ENCODE data around the gene ATP13A5. TPM values are rescaled to one million over a fixed set of nuclear protein-coding genes. Genes with fewer than 3 reads are reported as not detected.

ATP13A5 gene
- total RNA-seq, 2 experiments from 2014 or later, result not detected

GRCh38 chr3:193241716-193242115 lies 136.8 kb downstream of the ATP13A5 start:
- ChIA-PET POLR2A (interaction anchor here (0.6 to 0.7 kb wide), 2 partner anchors 15 to 25 kb away, joined by 3 read pairs; no protein-coding TSS in a partner anchor), CTCF (ENCODE audit: unreplicated experiment) (no interaction called here)
- no peak for TF ChIP-seq EZH2phosphoT487 (IDR thresholded peaks at IDR 0.05; ENCODE audit: borderline replicate concordance, low read depth, low read length)
- no peak for TF ChIP-seq CTCF (conservative IDR thresholded peaks at IDR 0.05; ENCODE audit: low read length)
- Histone ChIP-seq H3K9me3 (ENCODE audit: low read length) (no peaks in the 10 kb centered on the region), H3K4me3 (ENCODE audit: low read depth, low read length, poor library complexity, severe bottlenecking) (no peak overlapping the region), H3K36me3 (ENCODE audit: insufficient read depth, low read length) (no peaks in the 10 kb centered on the region), H4K20me1 (ENCODE audit: insufficient read depth, low read length) (no peaks in the 10 kb centered on the region), H3K27ac (ENCODE audit: low read depth, low read length, poor library complexity, severe bottlenecking) (no peak overlapping the region), H2AFZ (ENCODE audit: low read length) (no peak overlapping the region), H3K4me1 (ENCODE audit: insufficient read depth, low read length, poor library complexity, severe bottlenecking) (no peaks in the 10 kb centered on the region), H3K79me2 (ENCODE audit: insufficient read depth, low read depth, low read length) (no peaks in the 10 kb centered on the region), H3K4me2 (ENCODE audit: low read length) (no peak overlapping the region), H3K9me2 (ENCODE audit: insufficient read depth, low read length) (no peaks in the 10 kb centered on the region)
- DNase-seq (ENCODE audit: low spot score), result no peak
- BruUV-seq (replicated peaks), result no TSS peak
- intact Hi-C loops (cut with micrococcal nuclease; ENCODE audit: unreplicated experiment), result no loop called here

DNA sequence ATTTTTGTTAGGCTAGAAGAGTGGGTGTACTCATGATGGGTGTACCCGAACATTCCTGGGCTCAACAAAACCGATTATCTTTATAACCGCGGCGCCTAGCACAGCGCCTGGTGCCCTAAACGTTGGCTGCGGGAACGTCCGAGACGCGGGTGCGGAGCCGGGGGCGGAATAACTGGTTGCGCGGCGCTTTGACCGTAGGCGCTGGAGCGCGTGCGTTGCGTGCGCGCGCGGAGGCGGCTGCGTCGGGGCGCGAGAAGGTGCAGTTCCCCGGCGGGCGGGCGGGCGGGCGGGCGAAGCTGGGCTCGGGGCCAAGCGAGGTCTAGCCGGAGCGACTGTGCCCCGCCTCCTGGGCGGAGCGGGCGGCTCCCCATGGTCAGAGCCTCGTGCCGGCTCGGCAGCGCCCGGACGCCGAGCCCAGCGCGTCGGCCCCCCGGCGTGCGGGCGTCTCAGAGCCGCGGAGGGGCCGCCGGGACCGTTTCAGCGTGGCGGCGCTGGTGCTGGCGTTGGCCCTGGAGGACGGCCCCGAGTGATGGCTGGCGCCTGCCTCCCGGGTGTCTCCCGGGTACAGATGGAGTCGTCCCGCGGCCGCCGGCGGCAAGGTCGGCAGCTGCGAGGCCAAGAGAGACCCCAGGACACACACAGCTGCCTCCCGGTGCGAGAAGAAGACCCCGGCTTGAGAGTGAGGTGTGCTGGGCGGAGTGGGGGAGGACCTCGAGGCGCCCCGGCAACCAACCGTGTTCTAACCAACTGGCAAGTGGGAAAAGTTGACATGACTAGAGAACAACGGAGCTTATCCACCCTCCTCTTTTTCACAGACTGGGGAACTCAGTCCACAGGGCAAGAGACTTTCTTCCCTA lies 137.5 kb downstream of the ATP13A5 start, which contains the start of gene PLAAT1:
TSS of gene PLAAT1 (plus strand) at position 373 of the 857 bp plus-strand sequence. CDS start 14,429 bp downstream, outside the sequence.
- no TSS peak for BruUV-seq (replicated peaks)

More for the DNA sequence above, 137.5 kb downstream of the ATP13A5 start, which contains the start of gene PLAAT1:
- Histone ChIP-seq H3K27ac (ENCODE audit: low read depth, low read length, poor library complexity, severe bottlenecking) (no peak within 1 kb of the TSS), H4K20me1 (ENCODE audit: insufficient read depth, low read length) (no peaks in the 10 kb centered on the region), H3K4me2 (ENCODE audit: low read length) (no peak within 1 kb of the TSS), H3K79me2 (ENCODE audit: insufficient read depth, low read depth, low read length) (no peaks in the 10 kb centered on the region), H3K4me1 (ENCODE audit: insufficient read depth, low read length, poor library complexity, severe bottlenecking) (no peaks in the 10 kb centered on the region), H2AFZ (ENCODE audit: low read length) (no peak within 1 kb of the TSS), H3K36me3 (ENCODE audit: insufficient read depth, low read length) (no peaks in the 10 kb centered on the region), H3K4me3 (ENCODE audit: low read depth, low read length, poor library complexity, severe bottlenecking) (no peak within 1 kb of the TSS), H3K9me3 (ENCODE audit: low read length) (no peaks in the 10 kb centered on the region), H3K9me2 (ENCODE audit: insufficient read depth, low read length) (no peaks in the 10 kb centered on the region)
- no peak for DNase-seq (ENCODE audit: low spot score)
- no peak for TF ChIP-seq EZH2phosphoT487 (IDR thresholded peaks at IDR 0.05; ENCODE audit: borderline replicate concordance, low read depth, low read length)
- no peak for TF ChIP-seq CTCF (conservative IDR thresholded peaks at IDR 0.05; ENCODE audit: low read length)
- ChIA-PET POLR2A (interaction anchor here (0.7 kb wide), 1 partner anchor 15 kb away, joined by 3 read pairs; no protein-coding TSS in a partner anchor), CTCF (ENCODE audit: unreplicated experiment) (no interaction called here)
- intact Hi-C loops (cut with micrococcal nuclease; ENCODE audit: unreplicated experiment), result no loop called here
